Activated CD8-positive, alpha-beta T cell treated with anti-CD3 and anti-CD28 coated beads, Interleukin-2, amount 10 ng/mL, durations not matched to agents 7 days and 5 days (primary cell): ENCODE results near the gene PCDHGB3. TPM values are rescaled to one million over a fixed set of nuclear protein-coding genes. Genes with fewer than 3 reads are reported as not detected.
"Not testable (repeated sequence)": the region's sequence is repeated elsewhere in the genome, so short reads cannot be mapped to it uniquely, and the experiment has no call there.

ENCODE experiments used
- ATAC-seq: fragments of 150-1000 bp; cut with Tn5 transposase; one replicate; pipeline ENCODE4 v1.10.0; 2021; ENCODE audit warnings: moderate library complexity
- CTCF ChIA-PET: fragments of 350-600 bp; sonication (Branson Sonifier 250); formaldehyde crosslinking; loops from one replicate; lab custom pipeline; 2021; ENCODE audit warnings: antibody characterized with exemption; lab: Charles Lee
- POLR2A ChIA-PET: fragments of 350-600 bp; sonication (Branson Sonifier 250); formaldehyde crosslinking; loops from one replicate; lab custom pipeline; 2021; ENCODE audit warnings: antibody characterized with exemption; lab: Charles Lee
- DNase-seq: peaks from one replicate; pipeline ENCODE4 v3.0.0-alpha.2; 2020
- H3K27ac Mint-ChIP-seq: one replicate; pipeline ENCODE4 v1.8.0; 2021; ENCODE audit warnings: mild to moderate bottlenecking, mixed read lengths
- H3K27me3 Mint-ChIP-seq: one replicate; pipeline ENCODE4 v1.8.0; 2021; ENCODE audit warnings: low read depth, mixed read lengths
- H3K36me3 Mint-ChIP-seq: one replicate; pipeline ENCODE4 v1.8.0; 2021; ENCODE audit warnings: low read depth, mixed read lengths
- H3K4me1 Mint-ChIP-seq: one replicate; pipeline ENCODE4 v1.8.0; 2021; ENCODE audit warnings: low read depth, mixed read lengths
- H3K4me3 Mint-ChIP-seq: one replicate; pipeline ENCODE4 v1.8.0; 2021; ENCODE audit warnings: mild to moderate bottlenecking, mixed read lengths
- H3K9me3 Mint-ChIP-seq: one replicate; pipeline ENCODE4 v1.8.0; 2022; ENCODE audit warnings: mixed read lengths; ENCODE audit not compliant: insufficient read depth
- total RNA-seq, 2 experiments: library from RNA; stranded (reverse); gene quantifications; one replicate each; pipeline ENCODE4 v1.2.3, GENCODE V29; 2021

Gene PCDHGB3
- total RNA-seq, 2 experiments from 2014 or later: 0.16 to 0.26 TPM

- ATAC-seq: peak; percentile 65
- H3K4me3 Mint-ChIP-seq: peak within 1 kb of the TSS; percentile 36
- CTCF ChIA-PET: interaction anchor here (0.9 to 3.7 kb wide), 12 partner anchors 9 to 166 kb away, joined by 3 to 17 read pairs (median 5); partner anchors contain the start of genes PCDHGA10, PCDHGA11, PCDHGA12 and PCDHGA5
- H3K36me3 Mint-ChIP-seq: peaks cover 13% of the 10 kb centered on the region
- H3K4me1 Mint-ChIP-seq, H3K27ac Mint-ChIP-seq, POLR2A ChIA-PET: not testable (repeated sequence)
- peak; percentile 58 for DNase-seq
- peaks cover 39% of the 10 kb centered on the region for H3K27me3 Mint-ChIP-seq
- peaks cover 31% of the 10 kb centered on the region for H3K9me3 Mint-ChIP-seq
Measured at GRCh38 chr5:141397756-141398551, 27.9 kb downstream of the PCDHGB3 start, which contains the start of gene PCDHGB5. TSS of gene PCDHGB5 (plus strand) at chr5:141397947. CDS start at chr5:141398128, 181 bp downstream.

GRCh38 chr5:141398608-141399007 is 28.6 kb downstream of the PCDHGB3 start:
- H3K27ac Mint-ChIP-seq: no peak overlapping the region
- H3K4me3 Mint-ChIP-seq: peak overlapping the region; percentile 4
- POLR2A ChIA-PET: no interaction called here
- ATAC-seq: no peak
- peaks cover 46% of the 10 kb centered on the region for H3K27me3 Mint-ChIP-seq
- DNase-seq: no peak
- H3K4me1 Mint-ChIP-seq: peaks cover 3% of the 10 kb centered on the region
- H3K9me3 Mint-ChIP-seq: peaks cover 31% of the 10 kb centered on the region
- H3K36me3 Mint-ChIP-seq: peaks cover 11% of the 10 kb centered on the region
- CTCF ChIA-PET: interaction anchor here (1.8 to 3.7 kb wide), 4 partner anchors 15 to 165 kb away, joined by 5 to 17 read pairs (median 6); partner anchors contain the start of gene PCDHGA10

- Mint-ChIP-seq H3K4me3 (no peak overlapping the region), H3K27me3 (peaks cover 49% of the 10 kb centered on the region)
Measured at GRCh38 chr5:141399555-141400258, 29.7 kb downstream of the PCDHGB3 start.

GRCh38 chr5:141402553-141403243 is 32.7 kb downstream of the PCDHGB3 start, which contains the start of gene PCDHGA9:
TSS of gene PCDHGA9 (plus strand) at chr5:141402778. CDS start at chr5:141402953, 175 bp downstream.
- Mint-ChIP-seq H3K4me3 (peak within 1 kb of the TSS; percentile 26), H3K27ac (no peak within 1 kb of the TSS), H3K27me3 (peaks cover 46% of the 10 kb centered on the region)

More at GRCh38 chr5:141399555-141400258, 29.7 kb downstream of the PCDHGB3 start:
- DNase-seq (no peak), ATAC-seq (no peak)
- H3K4me1 Mint-ChIP-seq: peaks cover 3% of the 10 kb centered on the region
- H3K36me3 Mint-ChIP-seq: peaks cover 12% of the 10 kb centered on the region
- POLR2A ChIA-PET: no interaction called here
- peak overlapping the region; percentile 23 for H3K27ac Mint-ChIP-seq
- H3K9me3 Mint-ChIP-seq: peaks cover 23% of the 10 kb centered on the region
- CTCF ChIA-PET: interaction anchor here (0.9 to 1.1 kb wide), 2 partner anchors 13 to 79 kb away, joined by 3 read pairs; partner anchors contain the start of genes PCDHGA10 and TAF7

GRCh38 chr5:141403387-141403786 is 33.3 kb downstream of the PCDHGB3 start:
- ATAC-seq (no peak), DNase-seq (no peak)
- POLR2A ChIA-PET: no interaction called here
- Mint-ChIP-seq H3K36me3 (peaks cover 11% of the 10 kb centered on the region), H3K4me1 (peaks cover 5% of the 10 kb centered on the region), H3K27ac (no peak overlapping the region), H3K27me3 (peaks cover 52% of the 10 kb centered on the region), H3K4me3 (no peak overlapping the region), H3K9me3 (peaks cover 23% of the 10 kb centered on the region)
- CTCF ChIA-PET: interaction anchor here (1.1 to 1.8 kb wide), 2 partner anchors 9 to 154 kb away, joined by 3 read pairs; no protein-coding TSS in a partner anchor

More at GRCh38 chr5:141402553-141403243, 32.7 kb downstream of the PCDHGB3 start, which contains the start of gene PCDHGA9:
- DNase-seq (no peak), ATAC-seq (no peak)
- ChIA-PET POLR2A (no interaction called here), CTCF (interaction anchor here (1.1 to 1.8 kb wide), 2 partner anchors 9 to 155 kb away, joined by 3 read pairs; no protein-coding TSS in a partner anchor)
- Mint-ChIP-seq H3K36me3 (peaks cover 9% of the 10 kb centered on the region), H3K4me1 (peaks cover 3% of the 10 kb centered on the region), H3K9me3 (peaks cover 18% of the 10 kb centered on the region)

- Mint-ChIP-seq H3K9me3 (peaks cover 24% of the 10 kb centered on the region), H3K27me3 (peaks cover 49% of the 10 kb centered on the region), H3K36me3 (peaks cover 13% of the 10 kb centered on the region), H3K4me3 (peak within 1 kb of the TSS; percentile 25)
- H3K4me1 Mint-ChIP-seq, DNase-seq, H3K27ac Mint-ChIP-seq, POLR2A ChIA-PET, ATAC-seq: not testable (repeated sequence)
- CTCF ChIA-PET: interaction anchor here (0.6 to 1.9 kb wide), 7 partner anchors 10 to 156 kb away, joined by 3 to 6 read pairs (median 4); partner anchors contain the start of genes PCDHGB7 and TAF7
Measured at GRCh38 chr5:141407790-141408505, 37.9 kb downstream of the PCDHGB3 start, which contains the start of gene PCDHGB6. TSS of gene PCDHGB6 (plus strand) at chr5:141408021. CDS start at chr5:141408203, 182 bp downstream.

GRCh38 chr5:141409598-141410306 is 39.7 kb downstream of the PCDHGB3 start:
- Mint-ChIP-seq H3K27me3 (peaks cover 52% of the 10 kb centered on the region), H3K27ac (no peak overlapping the region), H3K4me3 (no peak overlapping the region), H3K36me3 (peaks cover 17% of the 10 kb centered on the region), H3K4me1 (peaks cover 21% of the 10 kb centered on the region), H3K9me3 (peaks cover 25% of the 10 kb centered on the region)
- no peak for DNase-seq
- ChIA-PET POLR2A (no interaction called here), CTCF (no interaction called here)
- ATAC-seq: no peak

GRCh38 chr5:141411575-141411974 is 41.5 kb downstream of the PCDHGB3 start:
- ChIA-PET POLR2A (no interaction called here), CTCF (interaction anchor here (3.7 to 4.1 kb wide), 2 partner anchors 91 to 102 kb away, joined by 14 to 36 read pairs; partner anchors contain the start of gene TAF7)

GRCh38 chr5:141412854-141413539 is 43.0 kb downstream of the PCDHGB3 start, which contains the start of gene PCDHGA10:
TSS of gene PCDHGA10 (plus strand) at chr5:141412987. CDS start at chr5:141413176, 189 bp downstream.
- Mint-ChIP-seq H3K27ac (no peak within 1 kb of the TSS), H3K4me1 (peaks cover 26% of the 10 kb centered on the region), H3K27me3 (peaks cover 60% of the 10 kb centered on the region), H3K4me3 (peak within 1 kb of the TSS; percentile 71), H3K36me3 (peaks cover 19% of the 10 kb centered on the region), H3K9me3 (peaks cover 25% of the 10 kb centered on the region)
- CTCF ChIA-PET: interaction anchor here (0.6 to 4.1 kb wide), 34 partner anchors 8 to 691 kb away, joined by 3 to 36 read pairs (median 5); partner anchors contain the start of genes PCDHGA11, PCDHGA12, PCDHGA4 and PCDHGA8
- POLR2A ChIA-PET: interaction anchor here (1.1 kb wide), 1 partner anchor 101 kb away, joined by 3 read pairs; no protein-coding TSS in a partner anchor
- DNase-seq: peak; percentile 71
- peak; percentile 75 for ATAC-seq

More at GRCh38 chr5:141411575-141411974, 41.5 kb downstream of the PCDHGB3 start:
- DNase-seq: no peak
- Mint-ChIP-seq H3K27ac (no peak overlapping the region), H3K27me3 (peaks cover 63% of the 10 kb centered on the region), H3K4me3 (no peak overlapping the region), H3K4me1 (peaks cover 21% of the 10 kb centered on the region), H3K9me3 (peaks cover 25% of the 10 kb centered on the region), H3K36me3 (peaks cover 17% of the 10 kb centered on the region)
- no peak for ATAC-seq
